Stimulated activated CD8-positive, alpha-beta memory T cell treated with anti-CD3 and anti-CD28 coated beads, Interleukin-7, amount 100 ng/mL, for 48 hours (primary cell): ENCODE data around the gene HPS4.

Experiments used
- DNase-seq, 2 donors: peaks; one replicate each; pipeline ENCODE4 v3.0.0-alpha.2; 2020; ENCODE audit warnings: low read depth in 1 of 2; ENCODE audit errors: extremely low read depth in 1 of 2

HPS4 gene

DNA sequence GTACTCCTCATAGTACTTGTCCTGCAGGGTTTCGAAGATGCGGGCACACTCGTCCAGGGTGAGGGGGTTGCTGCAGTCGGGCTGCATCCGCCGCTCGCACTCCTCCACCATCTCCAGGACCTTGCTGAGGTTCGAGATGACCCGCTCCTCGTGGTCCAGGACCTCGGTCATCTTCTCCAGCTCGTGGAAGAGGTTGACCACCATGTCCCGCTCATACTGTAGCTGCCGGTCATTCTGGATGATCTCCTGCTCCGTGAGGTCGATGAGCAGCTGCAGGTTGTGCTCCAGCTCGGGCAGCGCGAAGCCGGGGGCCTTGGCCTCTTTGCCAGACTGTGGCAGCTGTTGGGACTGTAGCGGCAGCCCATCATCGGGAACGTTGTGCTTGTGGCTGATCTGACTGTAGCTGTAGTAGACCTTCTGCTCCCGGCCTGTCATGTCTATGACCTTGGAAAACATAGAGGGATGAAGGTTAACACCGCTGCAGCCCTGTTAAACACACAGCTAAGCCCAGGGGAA lies 15.7 kb upstream of the HPS4 start:
- DNase-seq = no peak

DNA sequence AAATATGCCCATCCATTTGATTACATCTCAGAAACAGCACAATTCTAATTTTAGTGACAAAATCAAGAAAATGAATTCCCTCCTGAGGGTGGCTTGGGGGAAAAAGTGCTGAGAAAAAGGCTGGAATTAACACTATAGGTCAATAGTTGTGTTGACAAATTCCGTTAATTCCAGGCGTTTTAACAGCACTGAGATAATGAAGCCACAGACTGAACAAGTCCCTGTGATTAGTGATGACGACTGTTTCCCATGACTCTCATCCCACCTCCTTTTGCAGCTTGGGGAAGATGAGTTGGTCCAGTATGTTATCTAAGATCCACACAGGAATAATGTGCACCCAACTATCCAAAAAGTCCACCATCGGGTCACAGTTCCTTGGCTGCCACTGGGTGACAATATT lies 12.9 kb upstream of the HPS4 start:
- no peak for DNase-seq

GRCh38 chr22:26494506-26494905 lies 10.9 kb upstream of the HPS4 start:
- DNase-seq = no peak

DNA sequence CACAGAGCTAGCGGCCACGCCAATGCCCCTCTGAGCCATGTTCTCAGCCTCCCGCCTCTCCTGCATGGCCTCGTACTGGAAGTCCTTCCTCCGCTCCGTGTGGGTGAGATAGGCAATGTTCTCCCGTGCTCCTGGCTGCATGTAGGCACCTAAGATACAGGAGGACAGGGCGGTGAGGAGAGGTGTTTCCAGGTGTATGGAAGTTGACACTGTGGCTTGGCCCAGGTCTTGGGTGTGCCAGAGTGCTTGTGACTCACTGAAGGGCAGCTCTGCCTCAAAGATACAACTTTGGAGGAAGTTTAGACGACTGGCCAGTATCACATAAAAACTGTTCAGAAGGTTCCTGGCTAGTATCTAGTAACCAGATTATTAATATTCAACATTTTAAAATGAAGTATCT lies 8.6 kb upstream of the HPS4 start:
- no peak for DNase-seq

- no peak for DNase-seq
Measured at GRCh38 chr22:26489447-26490036, 6.0 kb upstream of the HPS4 start.

GRCh38 chr22:26487996-26488395 lies 4.4 kb upstream of the HPS4 start:
- DNase-seq = no peak

DNA sequence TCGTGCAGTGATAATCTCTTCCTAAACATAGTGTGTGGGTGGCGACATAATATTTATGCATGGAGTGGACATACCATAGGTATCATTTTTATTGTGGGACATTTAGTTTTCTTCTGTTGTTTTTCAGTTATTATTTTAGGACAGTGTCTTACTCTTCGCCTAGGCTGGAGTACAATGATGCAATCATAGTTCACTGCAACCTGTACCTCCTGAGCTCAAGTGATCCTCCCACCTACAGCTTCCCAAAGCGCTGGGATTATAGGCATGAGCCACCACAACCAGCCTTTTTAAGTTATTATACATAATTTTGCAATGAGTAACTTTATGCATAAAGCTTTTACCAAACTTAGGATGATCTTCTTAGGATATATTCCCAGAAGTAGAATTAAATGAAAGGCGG lies 2.8 kb upstream of the HPS4 start:
- DNase-seq = no peak

GRCh38 chr22:26485806-26486390 lies 2.3 kb upstream of the HPS4 start:
- no peak for DNase-seq

GRCh38 chr22:26485013-26485412 lies 1.4 kb upstream of the HPS4 start:
- no peak for DNase-seq

DNA sequence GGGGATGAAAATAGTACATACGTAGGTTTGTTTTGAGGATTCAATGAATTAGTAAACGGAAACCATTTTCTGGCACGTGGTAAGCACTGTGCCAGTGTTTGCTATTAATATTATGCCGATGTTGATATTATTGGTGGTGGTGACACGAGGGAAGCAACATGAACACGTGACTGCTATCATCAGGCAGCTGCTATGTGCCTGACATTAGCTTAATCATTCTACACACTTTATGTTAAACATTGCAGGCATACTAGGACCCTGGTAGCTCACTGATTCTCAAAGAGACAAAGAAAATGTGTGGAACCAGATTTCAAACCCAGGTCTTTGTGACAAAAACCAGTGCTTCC lies 750 bp upstream of the HPS4 start:
- no peak for DNase-seq

GRCh38 chr22:26483043-26483438 lies 542 bp downstream of the HPS4 start:
- no peak for DNase-seq

- DNase-seq = no peak
Measured at GRCh38 chr22:26482161-26482560, 1.4 kb downstream of the HPS4 start.

DNA sequence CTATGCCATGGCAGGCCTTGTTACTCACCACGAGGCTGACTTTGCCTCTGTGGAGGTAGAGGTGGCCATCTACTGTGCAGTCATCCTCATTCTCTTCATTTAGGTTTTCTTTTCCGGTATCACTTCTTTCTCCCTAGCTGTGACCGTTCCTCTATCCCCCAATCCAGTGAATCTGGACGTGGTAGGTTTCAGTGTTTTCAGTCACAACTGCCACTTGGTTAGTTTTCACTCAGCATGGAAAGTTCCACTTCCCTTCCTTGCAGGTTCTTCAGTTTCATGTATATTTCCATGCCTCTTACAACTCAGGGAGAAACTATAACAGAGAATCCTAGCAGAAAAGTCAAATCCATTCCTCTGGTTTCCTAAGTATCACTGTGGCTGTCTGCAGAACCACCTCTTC lies 1.9 kb downstream of the HPS4 start:
- no peak for DNase-seq

GRCh38 chr22:26481112-26481693 lies 2.4 kb downstream of the HPS4 start:
- no peak for DNase-seq

DNA sequence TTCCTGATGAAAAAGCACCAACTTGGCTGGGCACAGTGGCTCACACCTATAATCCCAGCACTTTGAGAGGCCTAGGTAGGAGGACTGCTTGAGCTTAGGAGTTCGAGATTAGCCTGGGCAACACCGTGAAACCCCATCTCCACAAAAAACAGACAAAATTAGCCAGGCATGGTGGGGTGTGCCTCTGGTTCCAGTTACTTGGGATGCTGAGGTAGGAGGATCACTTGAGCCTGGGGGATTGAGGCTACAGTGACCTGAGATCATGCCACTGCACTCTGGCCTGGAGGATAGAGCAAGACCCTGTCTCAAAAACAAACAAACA lies 3.0 kb downstream of the HPS4 start:
- DNase-seq = no peak

DNA sequence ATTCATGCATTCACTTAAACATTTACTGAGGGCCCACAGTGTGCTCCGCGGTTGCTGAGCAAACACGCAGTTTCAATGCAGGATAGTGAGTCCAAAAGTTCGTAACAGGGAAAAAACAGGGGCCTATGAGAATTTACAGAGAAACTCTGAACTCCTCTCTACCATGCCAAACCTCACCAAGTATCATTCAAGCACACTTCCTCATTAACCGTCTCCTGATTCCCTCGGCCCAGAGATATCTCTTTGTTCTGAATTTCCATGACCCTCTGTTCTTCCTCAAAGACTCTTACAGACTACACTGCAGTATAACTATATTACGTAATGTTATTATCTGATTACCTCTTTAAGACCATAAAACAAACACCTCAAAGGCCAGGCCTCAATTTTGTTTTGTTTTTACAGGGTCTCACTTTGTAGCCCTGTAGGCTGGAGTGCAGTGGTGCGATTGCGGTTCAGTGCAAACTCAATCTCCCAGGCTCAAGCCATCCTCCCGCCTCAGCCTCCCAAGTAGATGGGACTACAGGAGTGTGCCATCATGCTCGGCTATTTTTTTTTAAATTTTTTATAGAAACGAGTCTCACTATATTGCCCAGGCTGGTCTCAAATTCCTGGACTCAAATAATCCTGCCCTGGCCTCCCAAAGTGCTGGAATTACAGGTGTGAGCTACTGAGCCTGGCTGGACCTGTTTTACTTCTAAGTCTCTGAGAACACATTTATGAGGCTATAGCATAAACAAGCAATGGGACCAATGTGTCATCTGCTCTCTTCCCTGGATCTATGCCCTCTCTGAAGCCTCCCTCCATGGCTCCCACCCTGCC lies 3.6 kb downstream of the HPS4 start:
- no peak for DNase-seq

DNA sequence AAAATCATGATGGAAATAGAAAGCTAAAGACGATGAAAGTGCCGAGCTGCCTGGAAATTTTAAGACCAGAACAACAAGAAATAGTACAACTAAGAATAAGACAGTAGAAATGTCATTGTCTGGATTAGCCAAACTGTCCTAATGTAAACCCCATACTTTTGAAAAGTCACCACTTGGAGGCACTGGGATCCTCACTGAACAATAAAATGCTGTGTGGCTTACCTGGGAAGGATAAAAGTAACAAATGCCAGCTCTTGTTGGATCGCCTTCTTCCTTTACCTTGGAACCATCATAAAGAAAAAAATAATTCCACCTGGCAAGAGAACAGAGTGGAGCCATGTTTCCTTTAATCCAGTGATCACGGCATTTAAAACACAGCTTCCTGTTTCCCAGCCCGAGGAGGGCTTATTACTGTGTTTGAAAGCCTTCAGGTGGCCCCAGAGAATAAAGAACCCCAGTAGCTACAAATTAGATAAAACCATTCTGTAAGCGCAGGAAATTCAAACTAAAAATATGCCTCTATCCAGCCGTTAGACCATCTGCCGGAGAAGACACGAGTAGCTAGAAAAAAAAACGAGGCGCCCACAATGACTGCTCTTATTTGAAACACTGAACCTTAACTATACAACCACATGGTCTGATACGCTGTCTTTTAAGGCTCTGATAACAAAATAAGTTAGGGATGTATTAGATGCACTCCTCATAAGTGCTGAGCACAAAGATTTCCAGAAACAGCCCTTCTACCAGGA lies 4.4 kb downstream of the HPS4 start:
- DNase-seq = no peak

DNA sequence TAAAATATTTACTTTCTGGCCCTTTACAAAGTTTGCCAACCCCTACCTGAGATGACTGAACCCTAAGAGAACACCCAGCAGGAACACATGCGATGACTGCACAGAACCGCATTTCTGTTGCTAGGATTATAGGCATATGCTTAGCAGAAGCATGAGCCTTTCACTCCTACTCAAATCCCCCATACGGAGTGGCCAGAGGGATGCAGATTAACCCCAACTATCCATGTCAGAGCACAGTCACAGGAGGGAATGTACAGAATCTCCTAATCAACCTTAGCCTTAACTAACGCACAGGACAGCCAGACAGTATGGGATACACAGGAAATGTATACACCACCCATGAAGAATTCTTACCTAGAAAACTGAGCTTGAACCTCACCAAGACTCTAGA lies 6.2 kb downstream of the HPS4 start:
- no peak for DNase-seq

GRCh38 chr22:26476705-26477340 lies 6.8 kb downstream of the HPS4 start:
- DNase-seq = no peak

DNA sequence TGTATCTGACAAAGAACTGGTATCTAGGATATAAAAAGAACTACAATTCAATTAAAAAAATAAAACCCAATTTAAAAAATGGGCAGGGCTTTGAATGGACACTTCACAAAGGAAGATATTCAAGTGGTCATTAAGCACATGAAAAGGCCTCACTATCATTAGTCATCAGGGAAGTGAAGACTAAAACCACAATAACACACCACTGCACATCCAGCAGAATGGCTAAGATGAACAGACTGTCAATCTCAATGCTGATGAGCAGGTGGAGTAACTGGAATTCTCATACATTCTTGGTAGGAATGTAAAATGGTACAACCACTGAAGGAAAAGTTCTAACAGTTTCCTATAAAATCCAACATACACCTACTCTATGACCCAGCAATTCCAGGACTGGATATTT lies 8.9 kb downstream of the HPS4 start:
- DNase-seq = no peak

DNA sequence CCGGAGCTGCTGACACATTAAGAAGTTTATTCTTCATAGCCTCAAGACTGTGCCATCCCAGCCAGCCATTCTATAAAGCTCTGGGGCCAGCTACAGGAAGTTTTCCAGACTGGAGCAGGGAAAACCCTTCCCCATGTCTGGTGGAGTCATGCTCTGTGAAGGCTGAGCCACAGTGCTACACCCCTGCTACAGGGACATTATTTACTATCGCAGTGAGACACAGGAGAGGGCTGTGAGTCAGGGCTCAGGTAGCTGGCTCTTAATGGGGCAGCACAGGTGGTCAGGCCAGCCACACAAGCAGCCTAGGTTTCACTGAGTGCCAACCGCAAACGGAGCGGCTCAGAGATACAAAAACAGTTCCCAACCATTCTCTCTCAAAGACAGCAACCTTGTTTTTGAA lies 12.1 kb downstream of the HPS4 start:
- no peak for DNase-seq
